ENCODE measurements around the gene ZNF670. TPM values are rescaled to one million over a fixed set of nuclear protein-coding genes. Genes with fewer than 3 reads are reported as not detected.

ZNF670 gene
- total and polyA plus RNA-seq, 9 of the 15 experiments (the other 6 are each of a cell fraction or from before 2014, with no cell fraction given), result 7.1 to 23.4 (median 11.8) TPM

- TF ChIP-seq RBM34 (IDR thresholded peaks at IDR 0.05; ENCODE audit: borderline replicate concordance, insufficient read depth, low read length) (no peak), FOXA3 (CRISPR knock-in tag; conservative IDR thresholded peaks at IDR 0.05 in 1 of 2, IDR thresholded peaks at IDR 0.05 in 1 of 2) (0 out of 4 replicates have a peak, but pooled peaks of 1 of the 2 experiments have one; percentile 27), STAG1 (CRISPR knock-in tag; IDR thresholded peaks at IDR 0.05; ENCODE audit: borderline replicate concordance) (0 out of 2 replicates have a peak, but pooled peaks have one; percentile 9), FOXJ2 (tag; IDR thresholded peaks at IDR 0.05) (0 out of 2 replicates have a peak, but pooled peaks have one; percentile 10), SMC3 (conservative IDR thresholded peaks at IDR 0.05; ENCODE audit: insufficient read depth, low read depth, low read length) (no peak), TCF7 (IDR thresholded peaks at IDR 0.05; ENCODE audit: borderline replicate concordance) (no peak), ZNF282 (CRISPR knock-in tag; IDR thresholded peaks at IDR 0.05) (no peak), RHOXF2B (CRISPR knock-in tag; conservative IDR thresholded peaks at IDR 0.05) (no peak), NFXL1 (CRISPR knock-in tag; IDR thresholded peaks at IDR 0.05) (no peak), FUS (optimal IDR thresholded peaks at IDR 0.05; ENCODE audit: low read depth, low read length) (no peak), ZNF449 (CRISPR knock-in tag; IDR thresholded peaks at IDR 0.05) (no peak)
Observed at GRCh38 chr1:247104965-247105364, 26.4 kb upstream of the ZNF670 start (continued).

Measured in K562 (cell line).